HG02938 (cell line): Measurements from ENCODE around the gene AQP2.

Experiments used
- ATAC-seq: cut with Tn5 transposase; IDR thresholded peaks from one replicate; pipeline ENCODE4 v1.9.1; 2021; ENCODE audit warnings: mild to moderate bottlenecking, moderate library complexity; ENCODE audit not compliant: unreplicated experiment

The AQP2 gene

GRCh38 chr12:49950273-49951251 lies at the start of gene AQP2:
AQP2 (plus strand) TSS chr12:49950737; CDS start chr12:49950831, 94 bp downstream.
- ATAC-seq, result no peak

- ATAC-seq, result no peak
Measured at GRCh38 chr12:49901026-49901425, 49.5 kb upstream of the AQP2 start.

- ATAC-seq, result no peak
Measured at GRCh38 chr12:49901986-49902385, 48.6 kb upstream of the AQP2 start.

- no peak for ATAC-seq
Measured at GRCh38 chr12:49902399-49903350, 47.9 kb upstream of the AQP2 start.

- ATAC-seq, result no peak
Measured at GRCh38 chr12:49903351-49903699, 47.2 kb upstream of the AQP2 start.

- no peak for ATAC-seq
Measured at GRCh38 chr12:49903700-49904423, 46.7 kb upstream of the AQP2 start, which contains the start of gene FAIM2. FAIM2 (minus strand) TSS chr12:49903900; CDS start chr12:49903792, 108 bp downstream.

- no peak for ATAC-seq
Measured at GRCh38 chr12:49904601-49905000, 45.9 kb upstream of the AQP2 start.

- no peak for ATAC-seq
Measured at GRCh38 chr12:49905718-49906314, 44.7 kb upstream of the AQP2 start.

GRCh38 chr12:49907352-49907751 lies 43.2 kb upstream of the AQP2 start:
- ATAC-seq, result no peak

GRCh38 chr12:49909356-49909755 lies 41.2 kb upstream of the AQP2 start:
- no peak for ATAC-seq

- ATAC-seq, result no peak
Measured at GRCh38 chr12:49909826-49910225, 40.7 kb upstream of the AQP2 start.

GRCh38 chr12:49910331-49911212 lies 40.0 kb upstream of the AQP2 start:
- no peak for ATAC-seq

GRCh38 chr12:49911213-49911605 lies 39.3 kb upstream of the AQP2 start:
- no peak for ATAC-seq

GRCh38 chr12:49912345-49913255 lies 37.9 kb upstream of the AQP2 start:
- no peak for ATAC-seq

- no peak for ATAC-seq
Measured at GRCh38 chr12:49916129-49916919, 34.2 kb upstream of the AQP2 start.

GRCh38 chr12:49917166-49917787 lies 33.3 kb upstream of the AQP2 start:
- ATAC-seq, result no peak

- no peak for ATAC-seq
Measured at GRCh38 chr12:49917788-49918173, 32.8 kb upstream of the AQP2 start.
